B cell (primary cell): ENCODE data around the gene SLC35G2.

ENCODE experiments used
- CTCF ChIP-seq: fragments of 200-600 bp; IDR thresholded peaks from one replicate; pipeline ENCODE4 v1.8.0; 2022; ENCODE audit warnings: antibody characterized with exemption, mild to moderate bottlenecking
- EZH2 ChIP-seq: IDR thresholded peaks from 2 replicates; pipeline ENCODE4 v1.6.1; 2012; ENCODE audit warnings: borderline replicate concordance, low read depth, mild to moderate bottlenecking, moderate library complexity, low read length; ENCODE audit not compliant: insufficient read depth, poor library complexity, severe bottlenecking

DNA sequence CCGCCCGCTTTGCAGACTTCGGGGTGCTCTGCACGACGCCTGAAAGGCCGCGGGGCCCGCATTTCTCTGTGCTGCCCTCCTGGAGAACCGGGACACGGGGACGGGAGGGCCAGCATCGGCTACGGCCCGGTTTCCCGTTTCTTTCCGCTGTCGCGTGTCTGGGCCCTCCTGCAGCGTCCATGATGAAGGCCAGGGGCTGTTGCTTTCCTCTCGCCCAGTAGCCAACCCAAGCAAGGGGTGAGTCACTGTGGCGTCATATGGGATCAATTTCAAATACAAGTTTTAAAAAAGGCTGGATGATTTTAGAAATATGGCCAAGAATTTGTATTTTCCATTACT lies 435 bp downstream of the SLC35G2 start:
- no peak for TF ChIP-seq CTCF
- no peak for TF ChIP-seq EZH2
